HG03039 (cell line): ENCODE measurements around the gene VPS52.
A peak's percentile ranks its signal among the peaks of the same experiment; 100 is the strongest.

ENCODE experiments used
- ATAC-seq: cut with Tn5 transposase; IDR thresholded peaks from one replicate; pipeline ENCODE4 v1.9.1; 2021; ENCODE audit warnings: mild to moderate bottlenecking, moderate library complexity; ENCODE audit not compliant: unreplicated experiment

Gene VPS52

DNA sequence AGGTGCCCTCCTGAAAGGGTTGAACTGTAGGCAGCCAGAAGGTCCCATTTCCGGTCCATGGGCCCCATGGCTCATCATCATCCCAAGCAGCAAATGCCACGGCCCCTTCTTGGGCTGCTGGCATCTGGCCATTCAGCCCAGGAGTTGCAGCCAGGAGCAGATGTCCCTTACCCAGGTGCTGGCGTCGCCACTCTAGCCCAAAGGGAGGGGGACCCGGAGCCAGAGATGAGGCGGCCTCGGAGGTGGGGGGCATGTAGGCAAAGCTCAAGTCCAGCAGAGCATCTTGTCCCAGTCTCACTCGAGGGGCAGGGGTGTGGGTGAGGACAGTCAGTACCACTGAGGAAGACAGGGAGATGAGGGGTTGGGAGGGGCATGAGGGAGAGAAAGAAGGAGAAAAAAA, 33.4 kb upstream of the VPS52 start:
- ATAC-seq, result no peak

DNA sequence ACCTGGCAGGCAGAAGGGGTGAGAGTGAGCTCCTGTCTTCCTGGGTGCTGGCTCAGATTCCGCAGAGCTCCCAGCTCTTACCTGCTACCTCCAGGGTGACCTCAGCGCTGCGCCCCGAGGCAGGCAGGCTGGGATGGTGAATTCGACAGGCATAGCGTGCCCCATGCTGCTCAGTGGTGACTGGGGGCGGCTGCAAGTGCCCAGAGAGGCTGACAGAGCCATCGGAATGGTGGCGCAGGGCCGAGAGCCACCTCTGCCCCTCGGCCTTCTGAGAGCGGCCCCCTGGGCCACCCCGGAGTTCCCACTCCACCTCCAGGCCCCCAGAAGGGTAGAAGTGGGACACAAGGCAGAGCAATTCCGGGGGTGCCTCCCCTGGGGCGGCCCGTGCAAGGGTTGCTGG, 32.5 kb upstream of the VPS52 start:
- ATAC-seq, result no peak

DNA sequence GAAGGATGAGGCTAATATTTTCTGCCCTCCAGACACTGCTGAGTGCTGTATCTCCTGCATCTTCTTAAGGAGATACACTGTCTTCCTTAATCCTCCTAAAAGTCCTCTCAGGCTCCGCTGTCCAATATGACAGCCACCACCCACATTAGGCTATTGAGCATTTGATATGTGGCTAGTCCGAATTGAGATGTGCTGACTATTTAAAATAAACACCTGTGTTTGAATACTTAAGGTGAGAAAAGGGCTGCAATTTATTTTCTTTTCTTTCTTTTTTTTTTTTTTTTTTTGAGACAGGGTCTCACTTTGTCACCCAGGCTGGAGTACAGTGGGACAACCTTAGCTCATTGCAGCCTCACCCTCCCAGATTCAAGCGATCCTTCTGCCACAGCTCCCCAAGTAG, 30.2 kb upstream of the VPS52 start:
- ATAC-seq, result no peak

DNA sequence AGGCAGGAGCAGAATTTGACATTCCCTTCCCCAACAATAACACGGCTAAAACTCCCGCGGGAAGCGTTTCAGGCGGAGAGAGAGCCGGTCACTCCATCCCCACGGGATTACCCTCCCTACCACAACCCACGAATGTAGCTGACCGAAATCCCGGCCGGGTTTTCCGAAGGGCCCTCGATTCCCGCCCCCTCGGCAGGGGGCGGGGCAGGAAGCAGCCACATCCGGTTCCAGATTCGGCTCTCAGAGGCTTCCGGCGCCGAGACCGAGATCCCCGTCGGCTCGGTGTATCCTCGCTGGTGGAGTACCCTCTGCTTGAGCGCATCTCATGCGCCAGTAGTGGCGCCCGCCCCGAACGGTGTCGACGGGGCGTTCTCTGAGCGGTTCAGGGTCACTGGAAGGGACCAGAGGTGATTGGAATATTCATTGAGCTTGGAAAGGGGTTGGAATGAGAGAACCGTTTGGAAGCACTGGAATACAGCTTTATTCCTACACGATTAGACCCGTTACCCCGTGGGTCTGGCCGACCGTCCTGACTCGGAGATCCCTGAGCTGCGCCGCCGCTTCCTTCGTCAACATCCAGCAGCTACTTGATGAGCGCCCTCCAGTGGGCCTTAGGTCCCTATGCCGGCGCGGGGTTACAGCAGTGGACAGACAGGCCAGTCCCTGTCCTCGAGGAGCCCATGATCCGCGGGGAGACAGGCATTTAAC, 27.7 kb upstream of the VPS52 start:
- ATAC-seq, result peak; percentile 52

DNA sequence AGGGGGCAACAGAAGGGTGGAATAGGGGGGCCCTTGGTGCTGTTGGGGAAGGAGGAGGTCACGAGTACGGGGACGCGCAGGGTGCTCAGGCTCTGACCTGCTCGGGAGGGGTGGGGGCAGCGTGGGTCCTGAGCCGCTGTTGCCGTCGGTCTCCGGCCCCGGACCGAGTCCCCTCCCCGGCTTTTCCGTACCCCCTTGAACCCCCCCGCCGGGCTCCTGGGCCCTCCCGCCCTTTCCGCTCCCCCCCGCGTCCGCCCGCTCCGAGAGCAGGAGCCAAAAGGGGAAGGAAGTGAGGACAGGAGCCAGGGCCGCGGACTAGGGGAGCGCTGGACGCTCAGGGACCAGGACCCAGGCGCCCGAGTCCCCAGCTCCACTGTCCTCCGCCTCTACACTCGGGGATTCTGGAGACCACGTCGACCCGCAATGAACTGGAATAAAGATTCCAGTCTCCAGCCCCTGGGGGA, 27.1 kb upstream of the VPS52 start, which contains the start of gene RGL2:
RGL2 (minus strand) TSS at position 170 of the 464 bp plus-strand sequence. CDS start 332 bp downstream, outside the sequence.
- peak; percentile 26 for ATAC-seq

DNA sequence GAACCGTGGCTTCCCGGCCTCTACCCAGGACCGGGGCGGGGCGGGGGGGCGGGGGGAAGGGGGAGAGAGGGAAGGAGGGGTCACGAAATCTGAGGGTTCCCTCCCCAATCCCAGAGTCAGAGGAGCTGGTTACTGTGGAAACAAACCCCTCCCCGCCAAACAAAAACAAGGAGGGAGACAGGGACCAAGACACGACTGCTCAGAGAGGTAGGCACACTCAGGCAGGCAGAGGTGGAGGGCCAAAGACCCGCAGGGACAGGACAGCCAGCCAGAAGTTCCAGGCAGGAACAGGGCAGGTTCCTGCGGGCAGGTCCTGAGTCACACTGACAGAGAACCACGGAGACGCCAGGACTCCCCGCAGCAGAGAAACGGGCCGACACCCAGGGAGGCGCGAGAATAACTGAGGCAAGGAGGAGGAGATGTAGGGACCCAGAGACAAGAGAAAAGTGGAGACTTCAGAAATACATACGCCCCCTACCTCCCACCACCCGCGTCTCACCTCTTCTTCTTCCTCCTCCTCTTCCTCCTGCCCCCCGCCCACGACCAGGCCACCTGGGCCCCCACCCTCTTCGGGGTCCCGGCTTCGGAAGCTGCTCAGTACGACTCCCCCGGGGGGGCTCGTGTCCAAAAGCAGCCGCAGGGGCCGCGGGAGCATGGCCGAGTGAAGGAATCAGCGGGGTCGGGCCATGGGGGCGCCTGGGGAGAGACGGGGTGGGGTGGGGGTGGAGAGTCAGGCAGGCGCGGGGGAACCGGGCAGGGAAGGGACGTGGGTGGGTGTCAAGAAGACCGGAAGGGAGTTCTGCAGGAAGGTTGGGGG, 26.5 kb upstream of the VPS52 start:
- no peak for ATAC-seq

DNA sequence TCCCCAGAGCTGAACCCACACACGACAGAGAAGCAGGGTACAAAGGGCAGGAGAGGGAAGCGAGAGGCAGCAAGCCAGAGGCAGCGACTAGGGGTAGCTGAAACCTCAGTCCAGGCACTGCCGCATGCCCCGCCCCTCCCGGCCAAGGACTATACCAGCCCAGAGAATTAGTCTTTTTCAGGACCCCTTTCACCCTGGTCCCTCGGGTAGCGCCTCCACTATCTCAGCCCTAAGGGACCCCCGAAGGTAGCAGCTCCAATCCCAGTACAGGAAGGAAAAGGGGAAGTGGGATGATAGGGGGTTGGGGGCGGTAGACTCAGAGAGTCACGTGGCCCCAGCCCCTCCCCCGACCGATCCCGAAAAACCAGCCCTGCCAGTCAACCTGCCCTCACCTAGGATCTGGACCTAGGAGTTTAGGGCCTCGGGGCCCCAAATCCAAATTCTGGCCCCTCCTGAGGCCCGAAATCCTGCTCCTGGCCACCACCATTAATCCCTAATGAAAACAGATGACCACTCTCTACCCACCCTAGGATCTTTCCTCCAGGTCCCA, 25.8 kb upstream of the VPS52 start:
- ATAC-seq, result no peak

DNA sequence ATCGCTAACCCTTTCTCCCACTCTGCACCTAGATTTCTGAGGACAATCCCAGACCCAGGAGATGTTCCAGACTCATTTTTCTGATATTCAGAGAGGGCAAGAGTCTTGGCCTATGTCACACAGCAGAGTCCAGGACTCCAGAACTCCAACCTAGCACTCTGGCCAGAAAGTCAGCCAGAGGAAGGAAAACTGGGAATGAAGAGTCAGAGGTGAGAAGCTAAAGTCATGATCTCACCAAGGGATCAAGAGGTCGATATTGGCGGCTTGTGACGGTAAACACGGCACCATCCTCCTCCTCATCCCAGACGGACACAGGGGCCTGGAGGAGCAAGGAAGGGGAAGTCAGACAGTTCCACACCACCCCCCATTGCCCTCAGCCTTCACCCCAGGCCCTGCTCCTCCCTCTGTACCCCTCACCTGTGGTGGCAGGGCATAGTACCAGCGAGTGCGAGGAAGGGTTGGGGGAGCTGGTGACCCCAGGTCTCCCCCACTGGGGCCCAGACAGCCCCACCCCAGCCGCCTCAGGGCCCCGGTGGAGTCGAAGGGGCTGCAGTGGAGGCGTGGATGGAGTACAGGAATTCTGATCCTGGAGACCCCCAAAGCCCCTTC, 25.2 kb upstream of the VPS52 start:
- no peak for ATAC-seq

DNA sequence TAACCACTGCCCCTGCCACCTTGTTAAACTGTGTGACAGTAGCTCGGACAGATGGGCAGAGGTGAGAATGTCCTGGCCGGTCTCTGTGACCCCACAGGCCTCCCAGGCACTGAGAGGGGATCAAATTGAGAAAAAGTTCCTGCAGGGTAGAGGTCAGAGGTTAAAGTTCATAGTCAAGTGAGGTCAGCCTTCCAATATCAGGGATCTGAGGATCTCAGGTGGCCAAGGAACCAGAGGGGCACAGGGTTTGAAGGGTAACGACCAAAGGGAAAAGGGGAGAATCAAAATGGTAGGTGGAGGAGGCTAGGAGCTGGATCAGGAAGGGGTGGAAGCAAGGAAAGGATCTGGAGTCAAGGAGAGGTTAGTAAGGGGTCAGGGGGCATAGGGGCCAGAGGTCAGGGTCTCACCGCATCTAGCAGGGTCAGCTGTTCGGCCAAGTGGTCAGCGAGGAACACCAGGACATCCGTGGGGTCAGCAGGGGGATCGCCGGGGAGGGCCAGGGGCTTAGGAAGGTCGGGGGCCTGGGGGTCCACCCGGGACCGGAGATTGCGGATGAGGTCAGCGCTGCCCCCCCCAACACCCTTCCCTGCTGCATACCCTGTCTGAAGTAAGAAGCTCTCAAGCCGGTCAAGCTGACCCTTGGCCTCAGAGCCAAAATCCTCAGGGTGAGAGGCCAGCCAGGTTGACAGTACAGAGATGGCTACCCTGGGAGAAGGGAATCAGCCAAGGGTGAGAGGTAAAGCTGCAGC, 24.1 kb upstream of the VPS52 start:
- ATAC-seq, result no peak

DNA sequence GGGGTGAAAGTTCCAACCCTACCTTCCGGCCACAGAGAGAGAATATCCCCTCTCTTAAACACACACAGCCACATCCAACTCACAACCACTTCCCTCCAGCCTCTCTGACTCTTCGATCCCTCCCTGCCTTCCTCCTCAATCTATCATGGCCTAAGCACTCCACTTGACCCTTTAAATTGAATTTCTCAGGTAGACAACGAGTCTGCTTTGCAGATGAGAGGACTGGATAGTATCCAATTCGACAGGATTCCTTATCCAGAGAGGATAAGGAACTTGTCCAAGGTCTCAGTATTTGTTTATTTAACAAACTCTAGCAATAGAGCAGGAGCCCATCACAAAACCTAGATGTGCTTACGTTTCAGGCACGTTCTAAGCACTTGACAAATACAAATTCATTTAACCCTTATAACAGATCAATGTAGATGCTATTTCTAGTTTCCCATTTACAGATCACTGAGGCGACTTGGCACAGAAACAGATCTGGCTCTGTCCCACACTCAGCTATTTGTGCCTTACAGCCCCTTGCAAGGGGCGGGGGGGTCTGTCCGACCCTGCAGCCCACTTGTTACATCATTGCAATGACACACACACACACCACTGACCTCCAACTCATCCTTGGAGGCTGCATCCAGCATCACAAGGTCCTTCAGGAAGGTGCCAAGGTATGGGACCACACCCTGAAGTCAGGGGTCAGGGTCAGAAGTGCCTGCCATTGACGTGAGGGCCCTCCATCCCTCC, 22.6 kb upstream of the VPS52 start:
- no peak for ATAC-seq

DNA sequence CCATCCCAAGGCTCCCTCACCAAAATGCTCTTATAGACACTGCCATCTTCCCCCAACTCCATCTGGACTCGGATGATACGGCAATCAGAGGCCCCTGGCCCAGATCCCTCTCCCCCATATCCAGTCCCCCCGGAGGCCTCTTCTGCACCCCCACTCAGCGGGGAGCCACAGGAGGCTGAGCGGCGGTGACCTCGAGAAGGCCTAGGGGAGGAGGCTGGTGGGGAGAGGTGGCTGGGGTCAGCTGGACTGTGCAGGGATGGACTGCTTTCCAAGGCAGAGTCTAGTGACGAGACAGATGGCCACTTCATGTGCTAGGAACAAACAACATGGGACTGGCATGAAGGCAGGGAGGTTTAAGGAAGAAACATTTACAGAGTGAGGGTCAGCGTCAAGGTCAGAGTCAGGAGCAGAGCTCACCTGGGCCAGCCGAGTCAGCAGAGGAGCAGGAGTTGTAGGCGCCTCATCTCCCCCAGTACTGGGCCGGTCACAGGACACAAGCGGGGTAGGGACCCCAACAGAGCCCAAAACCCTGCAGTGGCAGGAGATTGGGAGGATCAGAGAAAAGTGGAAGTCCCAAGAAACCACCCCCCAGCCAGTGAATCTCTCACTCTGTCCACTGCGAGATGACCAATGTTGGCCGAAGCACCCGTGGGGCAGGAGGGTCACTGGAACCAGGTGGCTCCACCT, 21.5 kb upstream of the VPS52 start:
- ATAC-seq, result no peak

DNA sequence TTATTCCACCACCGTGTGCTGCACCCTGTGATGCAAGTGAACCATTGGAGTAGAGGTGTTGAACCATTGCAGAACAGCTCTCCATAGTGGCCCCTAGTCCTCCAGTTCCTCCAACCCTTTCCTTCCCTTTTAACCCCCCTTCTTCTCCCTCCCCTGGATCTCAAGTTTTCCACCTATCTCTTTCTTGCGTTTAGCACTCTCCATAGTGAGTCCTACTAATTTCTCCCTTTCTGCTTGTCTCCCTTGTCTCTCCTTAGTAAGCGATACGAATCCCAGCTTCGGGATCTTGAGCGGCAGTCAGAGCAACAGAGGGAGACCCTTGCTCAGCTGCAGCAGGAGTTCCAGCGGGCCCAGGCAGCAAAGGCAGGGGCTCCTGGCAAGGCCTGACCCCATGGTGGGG, 18.8 kb upstream of the VPS52 start:
- no peak for ATAC-seq

DNA sequence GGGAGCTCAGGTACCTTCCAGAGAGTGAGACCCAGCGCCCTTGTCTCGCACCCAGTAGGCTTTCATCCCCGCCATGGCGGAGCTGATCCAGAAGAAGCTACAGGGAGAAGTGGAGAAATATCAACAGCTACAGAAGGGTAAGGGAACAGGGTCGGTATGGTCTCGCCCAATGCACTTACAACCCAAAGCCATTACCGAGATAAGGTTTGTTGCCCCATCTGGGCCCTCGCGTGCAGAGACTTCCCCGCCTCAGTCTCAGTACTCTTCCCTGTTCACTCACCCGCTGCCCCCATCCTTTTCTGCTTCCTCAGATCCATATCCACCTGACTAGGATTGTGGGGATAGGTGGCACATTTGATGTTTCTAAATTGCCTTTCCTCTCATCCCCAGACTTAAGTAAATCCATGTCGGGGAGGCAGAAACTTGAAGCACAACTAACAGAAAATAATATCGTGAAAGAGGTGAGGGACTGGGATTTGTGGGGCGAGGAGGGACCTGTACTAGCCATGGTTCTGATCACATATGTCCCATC, 18.2 kb upstream of the VPS52 start:
- ATAC-seq, result peak; percentile 10

DNA sequence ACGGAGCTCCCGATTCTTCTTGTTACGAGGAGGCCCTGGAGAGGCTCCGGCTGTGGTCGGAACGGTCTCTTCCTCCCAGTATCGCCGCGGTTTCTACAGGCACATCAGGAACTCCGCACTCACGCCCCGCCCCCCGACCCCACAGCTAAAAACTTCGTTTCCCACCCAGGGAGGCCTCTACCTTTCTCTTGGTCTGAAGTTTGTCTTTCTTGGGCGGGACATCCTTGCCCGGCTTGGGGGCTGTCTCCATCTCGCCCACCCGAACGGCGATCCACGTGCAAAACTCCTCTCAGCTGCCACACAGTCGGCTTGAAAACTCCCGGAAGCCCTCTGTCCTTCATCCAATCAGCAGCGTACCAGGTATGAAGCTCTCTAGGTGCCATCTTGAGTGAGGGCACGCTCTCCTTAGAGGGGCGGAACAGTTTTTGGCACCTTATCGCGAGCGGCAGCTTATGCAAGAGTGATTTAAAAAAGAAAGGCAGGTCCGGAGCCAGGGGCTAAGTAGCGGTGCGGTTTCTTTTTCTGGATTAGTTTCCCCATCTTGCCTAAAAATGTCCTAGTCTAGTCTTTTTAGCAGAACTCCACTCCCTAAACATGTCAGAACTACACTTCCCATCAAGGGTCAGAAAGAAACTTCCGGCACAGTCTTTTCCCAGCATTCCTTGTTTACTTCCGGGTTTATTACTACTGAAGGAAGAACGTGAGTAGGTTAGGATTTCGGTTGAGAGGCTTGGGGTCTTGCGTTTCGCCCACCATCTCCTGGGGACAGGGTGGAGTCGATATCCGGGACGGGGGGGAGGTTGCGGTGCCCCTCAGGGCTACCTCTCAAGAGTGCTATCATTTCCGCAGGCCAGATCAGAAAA, 17.5 kb upstream of the VPS52 start, which contains the start of the genes PFDN6 and WDR46:
PFDN6 (plus strand) TSS at position 681 of the 863 bp plus-strand sequence. CDS start 256 bp downstream, outside the sequence.
WDR46 (minus strand) TSS at position 319 of the 863 bp plus-strand sequence; CDS start at position 250, 69 bp downstream.
- peak; percentile 75 for ATAC-seq

DNA sequence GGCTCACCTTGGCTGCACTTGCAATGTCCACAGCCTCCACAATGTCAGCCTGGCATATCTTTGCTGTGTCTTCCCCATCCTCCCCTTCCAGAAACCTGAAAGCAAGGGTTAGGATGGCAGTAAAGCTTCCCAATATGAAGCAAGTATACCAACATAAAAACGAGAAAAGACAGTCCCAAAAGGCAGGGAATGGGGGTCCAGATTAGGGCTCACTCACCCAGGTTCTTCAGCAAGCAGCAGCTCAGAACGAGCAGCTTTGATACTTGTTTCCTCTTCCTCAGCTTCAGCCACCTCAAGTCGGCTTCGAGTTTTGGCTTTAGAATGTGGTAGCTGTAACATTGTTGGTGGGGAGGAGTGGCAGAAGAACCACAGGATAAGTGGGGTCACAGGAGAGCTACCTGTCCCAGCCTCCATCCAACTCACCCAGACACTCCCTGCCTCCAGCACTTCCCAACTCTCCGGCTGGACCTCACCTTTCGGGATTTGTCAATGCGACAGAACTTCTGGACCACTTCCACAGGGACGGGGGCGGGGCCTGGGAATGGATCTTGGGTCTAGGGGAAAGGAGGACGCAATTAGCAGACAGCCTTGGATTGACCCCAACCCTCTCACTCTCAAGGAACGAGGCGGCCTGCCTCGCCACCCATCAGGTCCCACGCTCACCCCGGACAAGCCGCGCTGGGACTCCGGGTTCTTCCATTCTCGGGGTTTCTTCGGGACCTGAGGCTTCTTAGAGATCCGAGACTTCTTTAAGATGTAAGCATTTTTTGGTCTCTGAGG, 16.7 kb upstream of the VPS52 start:
- no peak for ATAC-seq

DNA sequence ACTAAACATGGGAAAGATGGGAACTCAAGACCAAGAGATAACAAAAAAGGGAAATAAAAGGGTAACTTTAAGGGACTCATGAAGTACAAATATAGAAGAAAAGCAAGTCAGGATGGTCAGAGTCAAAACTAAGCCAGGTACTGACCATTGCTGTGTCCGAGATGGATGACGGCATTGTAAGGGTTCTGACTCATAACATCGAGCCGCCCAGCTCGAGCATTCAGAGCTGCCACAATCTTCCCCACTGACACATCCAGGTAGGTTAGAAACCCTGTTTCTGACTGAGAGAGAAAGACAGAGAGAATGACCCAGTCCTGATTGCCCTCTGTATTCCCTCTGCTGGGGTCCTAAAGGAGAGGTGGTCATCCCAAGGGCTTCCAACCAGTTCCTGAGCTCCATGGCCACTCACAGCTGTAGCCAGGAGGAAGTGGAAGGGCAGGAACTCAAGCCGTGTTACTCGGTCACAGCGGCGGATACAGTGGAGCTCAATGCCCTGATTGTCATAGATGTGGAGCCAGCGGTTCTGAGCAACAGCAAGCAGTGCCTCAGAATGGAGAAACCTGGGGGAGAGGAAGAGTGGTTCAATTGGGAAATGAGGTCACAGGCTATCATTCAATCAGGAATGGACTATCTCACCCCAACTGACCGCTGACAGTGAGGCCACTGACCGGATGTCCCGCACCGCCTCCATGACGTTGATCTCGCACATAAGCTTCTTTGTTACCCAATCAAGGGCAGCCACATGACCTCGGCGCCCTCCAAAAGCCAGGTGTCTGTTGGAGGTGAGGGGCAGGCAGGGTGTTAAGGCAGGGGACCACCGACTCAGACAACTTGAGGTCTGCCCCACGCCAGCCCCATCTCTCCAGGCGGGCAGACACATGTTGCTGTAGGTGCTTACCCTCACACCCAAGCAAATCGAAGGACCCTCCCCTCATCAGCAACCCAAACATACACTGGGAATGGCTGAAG, 15.6 kb upstream of the VPS52 start:
- no peak for ATAC-seq
